ENCODE results near the gene FOXJ3. TPM values are rescaled to one million over a fixed set of nuclear protein-coding genes. Genes with fewer than 3 reads are reported as not detected.

The FOXJ3 gene
- total and polyA plus RNA-seq, 8 donors = 39.6 to 65.2 (median 57.0) TPM

DNA sequence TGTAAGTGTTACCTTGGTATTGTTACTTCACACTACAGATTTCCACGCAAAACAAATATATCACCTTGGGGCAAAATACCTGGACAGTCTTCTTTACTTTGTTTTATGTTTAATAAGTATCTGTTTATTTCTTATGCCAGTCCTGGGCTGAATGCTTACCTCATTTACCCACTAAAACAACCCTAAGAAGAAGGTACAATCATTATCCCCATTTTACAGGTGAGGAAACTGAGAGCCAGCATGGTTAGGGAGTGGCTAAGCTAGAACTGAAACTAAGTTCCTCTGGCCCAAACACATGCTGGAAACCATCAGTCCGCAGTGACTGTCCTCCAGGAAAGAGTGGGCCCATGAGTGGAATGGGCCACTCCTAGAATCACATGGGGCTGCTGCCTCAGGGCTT is 194.8 kb downstream of the FOXJ3 start:
- Histone ChIP-seq H3K4me3 (no peak overlapping the region), H3K9me3 (no peaks in the 10 kb centered on the region), H3K36me3 (no peaks in the 10 kb centered on the region), H3K4me1 (no peaks in the 10 kb centered on the region), H3K27ac (no peak overlapping the region), H3K27me3 (peaks cover 0 to 11% of the 10 kb centered on the region in 2 donors)
- no peak for TF ChIP-seq CTCF (IDR thresholded peaks at IDR 0.05)
- DNase-seq (no peak), ATAC-seq (no peak)
- intact Hi-C loops (cut with DNase I) = no loop called here

GRCh38 chr1:42139444-42139843 is 195.6 kb downstream of the FOXJ3 start:
- no peak for TF ChIP-seq CTCF (IDR thresholded peaks at IDR 0.05)
- H3K4me1 ChIP-seq = no peaks in the 10 kb centered on the region
- intact Hi-C loops (cut with DNase I) = no loop called here
- ATAC-seq = no peak
- no peaks in the 10 kb centered on the region for H3K36me3 ChIP-seq
- peaks cover 0 to 5% of the 10 kb centered on the region in 2 donors for H3K27me3 ChIP-seq
- no peak overlapping the region for H3K27ac ChIP-seq
- no peak for DNase-seq
- no peak overlapping the region for H3K4me3 ChIP-seq
- H3K9me3 ChIP-seq = no peaks in the 10 kb centered on the region

GRCh38 chr1:42138586-42138985 is 196.4 kb downstream of the FOXJ3 start:
- no peaks in the 10 kb centered on the region for H3K36me3 ChIP-seq
- no peaks in the 10 kb centered on the region for H3K4me1 ChIP-seq
- H3K27ac ChIP-seq = no peak overlapping the region
- H3K9me3 ChIP-seq = no peaks in the 10 kb centered on the region
- DNase-seq (no peak), ATAC-seq (no peak)
- no peak overlapping the region for H3K4me3 ChIP-seq
- TF ChIP-seq CTCF (IDR thresholded peaks at IDR 0.05) = no peak
- intact Hi-C loops (cut with DNase I) = no loop called here
- peaks cover 0 to 1% of the 10 kb centered on the region in 2 donors for H3K27me3 ChIP-seq

DNA sequence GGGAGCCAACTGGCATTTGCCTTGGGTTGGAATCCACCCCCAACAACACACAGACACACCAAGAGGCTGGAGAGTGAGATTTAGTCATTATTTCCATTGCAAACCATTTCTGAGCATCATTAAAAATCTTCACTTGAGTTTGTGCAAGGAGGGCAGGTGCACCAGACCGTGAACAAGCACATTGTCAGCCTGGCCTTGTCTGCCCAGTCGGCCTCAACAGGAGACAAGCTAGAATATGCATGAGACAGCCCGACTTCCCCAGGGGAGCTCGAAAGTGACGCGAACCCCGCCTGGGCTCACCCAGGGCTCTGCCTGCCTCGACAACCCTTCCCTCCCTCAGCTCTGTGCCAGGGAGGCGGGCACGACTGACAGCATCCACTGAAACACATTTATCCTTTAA is 197.3 kb downstream of the FOXJ3 start:
- ATAC-seq (no peak), DNase-seq (no peak)
- Histone ChIP-seq H3K36me3 (no peaks in the 10 kb centered on the region), H3K27me3 (no peaks in the 10 kb centered on the region), H3K27ac (no peak overlapping the region), H3K9me3 (no peaks in the 10 kb centered on the region), H3K4me3 (no peak overlapping the region), H3K4me1 (no peaks in the 10 kb centered on the region)
- intact Hi-C loops (cut with DNase I) = no loop called here
- TF ChIP-seq CTCF (IDR thresholded peaks at IDR 0.05) = no peak

GRCh38 chr1:42136466-42136865 is 198.6 kb downstream of the FOXJ3 start:
- H3K27ac ChIP-seq = no peak overlapping the region
- no peak overlapping the region for H3K4me3 ChIP-seq
- H3K36me3 ChIP-seq = no peaks in the 10 kb centered on the region
- H3K27me3 ChIP-seq = no peaks in the 10 kb centered on the region
- no peaks in the 10 kb centered on the region for H3K9me3 ChIP-seq
- no peaks in the 10 kb centered on the region for H3K4me1 ChIP-seq
- no peak for TF ChIP-seq CTCF (IDR thresholded peaks at IDR 0.05)
- DNase-seq (no peak), ATAC-seq (no peak)
- intact Hi-C loops (cut with DNase I) = no loop called here

All from left lung (tissue), 10 donors.